HepG2 (cell line): ENCODE results near the gene CBX2. TPM values are rescaled to one million over a fixed set of nuclear protein-coding genes. Genes with fewer than 3 reads are reported as not detected.

Experiments
- AGO2 ChIP-seq: fragments of 200-400 bp; formaldehyde crosslinking; optimal IDR thresholded peaks from 2 replicates; pipeline ENCODE3; 2017; ENCODE audit warnings: mild to moderate bottlenecking, low read depth, low read length, moderate library complexity
- CC2D1A ChIP-seq: sonication (generic); formaldehyde crosslinking; IDR thresholded peaks from 2 replicates; pipeline ENCODE4 v1.8.1; 2023; ENCODE audit warnings: mild to moderate bottlenecking, missing genetic modification reagents
- FLYWCH1 ChIP-seq: sonication (generic); formaldehyde crosslinking; IDR thresholded peaks from 2 replicates; pipeline ENCODE4 v1.8.1; 2023; ENCODE audit warnings: mild to moderate bottlenecking, missing genetic modification reagents
- GABPB1 ChIP-seq: IDR thresholded peaks from 2 replicates; pipeline ENCODE4 v1.6.1; 2016; ENCODE audit warnings: mild to moderate bottlenecking, missing genetic modification reagents, moderate library complexity, missing compliant biosample characterization
- HHEX ChIP-seq: IDR thresholded peaks from 2 replicates; pipeline ENCODE4 v1.6.1; 2016; ENCODE audit warnings: control low read depth
- MEIS2 ChIP-seq: sonication (generic); formaldehyde crosslinking; IDR thresholded peaks from 2 replicates; pipeline ENCODE4 v1.9.0; 2021; ENCODE audit warnings: mild to moderate bottlenecking, missing genetic modification reagents
- NCOA1 ChIP-seq: sonication (generic); formaldehyde crosslinking; IDR thresholded peaks from 2 replicates; pipeline ENCODE4 v1.9.0; 2021; ENCODE audit warnings: missing genetic modification reagents
- NFE2L1 ChIP-seq: sonication (generic); formaldehyde crosslinking; IDR thresholded peaks from 2 replicates; pipeline ENCODE4 v1.4.0; 2020; ENCODE audit warnings: missing genetic modification reagents, mild to moderate bottlenecking, borderline replicate concordance
- NFIC ChIP-seq: IDR thresholded peaks from 2 replicates; pipeline ENCODE4 v1.6.1; 2012; ENCODE audit warnings: mild to moderate bottlenecking, low read length, inconsistent platforms
- PTBP1 ChIP-seq: fragments of 200-400 bp; formaldehyde crosslinking; IDR thresholded peaks from 2 replicates; pipeline ENCODE4 v1.6.1; 2018; ENCODE audit warnings: low read length, low read depth; ENCODE audit not compliant: poor library complexity, severe bottlenecking
- ZNF143 ChIP-seq: sonication (generic); formaldehyde crosslinking; IDR thresholded peaks from 2 replicates; pipeline ENCODE4 v1.4.0; 2020; ENCODE audit warnings: missing genetic modification reagents
- ZNF232 ChIP-seq: sonication (generic); formaldehyde crosslinking; IDR thresholded peaks from 2 replicates; pipeline ENCODE4 v1.4.0; 2020; ENCODE audit warnings: missing genetic modification reagents, borderline replicate concordance
- ZNF235 ChIP-seq: sonication (generic); formaldehyde crosslinking; IDR thresholded peaks from 2 replicates; pipeline ENCODE4 v1.8.1; 2023; ENCODE audit warnings: mild to moderate bottlenecking, missing genetic modification reagents, borderline replicate concordance
- ZNF33B ChIP-seq: sonication (generic); formaldehyde crosslinking; IDR thresholded peaks from 2 replicates; pipeline ENCODE4 v1.5.1; 2020; ENCODE audit warnings: mild to moderate bottlenecking, missing genetic modification reagents
- ZNF644 ChIP-seq: IDR thresholded peaks from 2 replicates; pipeline ENCODE4 v1.6.1; 2016; ENCODE audit warnings: low read depth
- ZNF670 ChIP-seq: sonication (generic); formaldehyde crosslinking; IDR thresholded peaks from 2 replicates; pipeline ENCODE4 v1.8.0; 2022; ENCODE audit warnings: mild to moderate bottlenecking, missing genetic modification reagents, borderline replicate concordance
- polyA plus RNA-seq, 8 experiments: library from polyadenylated mRNA; depleted of rRNA in 3 of 8; stranded (reverse) in 7 of 8; unstranded in 1 of 8; fragments of >200 nt; fragmentation: Illumina TruSeq in 4 of 8; extraction: Trizol in 4 of 8; gene quantifications; 2 replicates each; pipeline versions ENCODE4 v1.2.1 to v1.2.3, GENCODE V29; 2011 to 2016; ENCODE audit warnings: low read depth in 4 of 8, missing spikeins in 1 of 8, mixed read lengths in 1 of 8; ENCODE audit not compliant: insufficient read depth in 1 of 8
- total RNA-seq, 5 experiments: library from RNA; depleted of rRNA; stranded (reverse); fragments of >200 nt; fragmentation: Illumina TruSeq; extraction: Trizol; gene quantifications; 2 replicates each; pipeline ENCODE4 v1.2.3, GENCODE V29; 2016; ENCODE audit warnings: low read depth in 1 of 5
- TF ChIP-seq, protein P1 (sequence below): sonication (generic); formaldehyde crosslinking; IDR thresholded peaks from one replicate; pipeline ENCODE4 v1.5.1; 2020; ENCODE audit warnings: mild to moderate bottlenecking, missing genetic modification reagents; ENCODE audit errors: not compliant biosample characterization
- TF ChIP-seq, protein P2 (sequence below): sonication (generic); formaldehyde crosslinking; IDR thresholded peaks from 2 replicates; pipeline ENCODE4 v1.5.1; 2020; ENCODE audit warnings: mild to moderate bottlenecking, missing genetic modification reagents, moderate library complexity

Gene CBX2
- total and polyA plus RNA-seq, 2 of the 13 experiments (the other 11 are each of a cell fraction or from before 2014, with no cell fraction given), result 14.5 to 31.1 TPM

DNA sequence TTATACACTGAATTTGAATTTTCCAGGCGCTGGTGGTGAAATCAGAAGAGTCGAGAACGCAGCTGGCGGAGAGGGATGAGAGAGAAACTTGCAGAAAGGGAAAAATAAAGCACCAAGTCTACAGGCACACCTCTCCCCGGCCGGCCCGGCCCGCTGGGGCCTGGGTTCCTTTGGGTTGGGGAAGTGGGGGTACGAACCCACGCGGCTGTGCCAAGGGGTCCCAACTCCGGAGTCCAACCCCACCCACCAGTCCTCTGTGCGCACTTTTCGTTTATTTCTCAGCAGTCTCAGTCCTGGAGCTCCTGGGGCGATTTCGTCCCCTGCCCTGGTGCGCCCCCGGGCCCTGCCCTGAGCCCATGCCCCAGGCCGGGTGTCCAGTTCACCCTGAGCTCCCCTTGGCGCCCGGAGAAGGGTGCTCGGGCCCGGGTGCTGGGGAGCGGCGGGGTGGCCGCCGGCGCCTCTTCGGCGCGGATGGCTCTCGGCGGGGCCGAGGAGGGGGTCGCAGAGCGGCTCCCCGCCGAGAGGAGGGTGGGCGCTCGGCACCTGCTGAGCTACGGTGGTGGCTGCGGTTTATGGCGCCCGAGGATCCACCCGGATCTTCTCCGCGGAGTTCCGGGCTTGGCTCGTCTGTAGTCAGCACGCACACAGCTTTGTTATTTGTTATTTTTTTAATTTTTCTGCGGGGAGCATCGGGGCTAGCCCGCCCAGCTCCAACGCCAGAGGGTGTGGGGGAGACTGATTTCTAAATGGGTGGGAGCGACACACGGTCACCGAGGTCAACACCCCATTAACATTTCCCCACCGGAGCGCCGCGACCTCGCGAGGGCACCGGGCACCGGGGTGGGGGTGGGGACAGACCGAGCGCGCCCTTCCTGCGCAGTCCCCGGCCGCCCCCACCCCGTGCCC, 34.7 kb downstream of the CBX2 start (continued):
- TF ChIP-seq, protein P1, sequence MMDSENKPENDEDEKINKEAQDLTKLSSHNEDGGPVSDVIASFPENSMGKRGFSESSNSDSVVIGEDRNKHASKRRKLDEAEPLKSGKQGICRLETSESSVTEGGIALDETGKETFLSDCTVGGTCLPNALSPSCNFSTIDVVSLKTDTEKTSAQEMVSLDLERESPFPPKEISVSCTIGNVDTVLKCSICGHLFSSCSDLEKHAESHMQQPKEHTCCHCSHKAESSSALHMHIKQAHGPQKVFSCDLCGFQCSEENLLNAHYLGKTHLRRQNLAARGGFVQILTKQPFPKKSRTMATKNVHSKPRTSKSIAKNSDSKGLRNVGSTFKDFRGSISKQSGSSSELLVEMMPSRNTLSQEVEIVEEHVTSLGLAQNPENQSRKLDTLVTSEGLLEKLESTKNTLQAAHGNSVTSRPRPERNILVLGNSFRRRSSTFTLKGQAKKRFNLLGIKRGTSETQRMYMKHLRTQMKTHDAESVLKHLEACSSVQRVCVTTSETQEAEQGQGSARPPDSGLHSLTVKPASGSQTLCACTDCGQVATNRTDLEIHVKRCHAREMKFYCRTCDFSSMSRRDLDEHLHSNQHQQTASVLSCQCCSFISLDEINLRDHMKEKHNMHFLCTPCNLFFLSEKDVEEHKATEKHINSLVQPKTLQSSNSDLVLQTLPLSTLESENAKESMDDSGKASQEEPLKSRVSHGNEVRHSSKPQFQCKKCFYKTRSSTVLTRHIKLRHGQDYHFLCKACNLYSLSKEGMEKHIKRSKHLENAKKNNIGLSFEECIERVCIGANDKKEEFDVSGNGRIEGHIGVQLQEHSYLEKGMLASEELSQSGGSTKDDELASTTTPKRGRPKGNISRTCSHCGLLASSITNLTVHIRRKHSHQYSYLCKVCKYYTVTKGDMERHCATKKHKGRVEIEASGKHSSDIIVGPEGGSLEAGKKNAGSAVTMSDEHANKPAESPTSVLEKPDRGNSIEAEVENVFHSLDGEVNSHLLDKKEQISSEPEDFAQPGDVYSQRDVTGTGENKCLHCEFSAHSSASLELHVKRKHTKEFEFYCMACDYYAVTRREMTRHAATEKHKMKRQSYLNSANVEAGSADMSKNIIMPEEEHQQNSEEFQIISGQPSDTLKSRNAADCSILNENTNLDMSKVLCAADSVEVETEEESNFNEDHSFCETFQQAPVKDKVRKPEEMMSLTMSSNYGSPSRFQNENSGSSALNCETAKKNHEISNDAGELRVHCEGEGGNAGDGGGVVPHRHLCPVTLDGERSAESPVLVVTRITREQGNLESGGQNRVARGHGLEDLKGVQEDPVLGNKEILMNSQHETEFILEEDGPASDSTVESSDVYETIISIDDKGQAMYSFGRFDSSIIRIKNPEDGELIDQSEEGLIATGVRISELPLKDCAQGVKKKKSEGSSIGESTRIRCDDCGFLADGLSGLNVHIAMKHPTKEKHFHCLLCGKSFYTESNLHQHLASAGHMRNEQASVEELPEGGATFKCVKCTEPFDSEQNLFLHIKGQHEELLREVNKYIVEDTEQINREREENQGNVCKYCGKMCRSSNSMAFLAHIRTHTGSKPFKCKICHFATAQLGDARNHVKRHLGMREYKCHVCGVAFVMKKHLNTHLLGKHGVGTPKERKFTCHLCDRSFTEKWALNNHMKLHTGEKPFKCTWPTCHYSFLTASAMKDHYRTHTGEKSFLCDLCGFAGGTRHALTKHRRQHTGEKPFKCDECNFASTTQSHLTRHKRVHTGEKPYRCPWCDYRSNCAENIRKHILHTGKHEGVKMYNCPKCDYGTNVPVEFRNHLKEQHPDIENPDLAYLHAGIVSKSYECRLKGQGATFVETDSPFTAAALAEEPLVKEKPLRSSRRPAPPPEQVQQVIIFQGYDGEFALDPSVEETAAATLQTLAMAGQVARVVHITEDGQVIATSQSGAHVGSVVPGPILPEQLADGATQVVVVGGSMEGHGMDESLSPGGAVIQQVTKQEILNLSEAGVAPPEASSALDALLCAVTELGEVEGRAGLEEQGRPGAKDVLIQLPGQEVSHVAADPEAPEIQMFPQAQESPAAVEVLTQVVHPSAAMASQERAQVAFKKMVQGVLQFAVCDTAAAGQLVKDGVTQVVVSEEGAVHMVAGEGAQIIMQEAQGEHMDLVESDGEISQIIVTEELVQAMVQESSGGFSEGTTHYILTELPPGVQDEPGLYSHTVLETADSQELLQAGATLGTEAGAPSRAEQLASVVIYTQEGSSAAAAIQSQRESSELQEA (CRISPR knock-in tag), result peak; percentile 35
- TF ChIP-seq, protein P2, sequence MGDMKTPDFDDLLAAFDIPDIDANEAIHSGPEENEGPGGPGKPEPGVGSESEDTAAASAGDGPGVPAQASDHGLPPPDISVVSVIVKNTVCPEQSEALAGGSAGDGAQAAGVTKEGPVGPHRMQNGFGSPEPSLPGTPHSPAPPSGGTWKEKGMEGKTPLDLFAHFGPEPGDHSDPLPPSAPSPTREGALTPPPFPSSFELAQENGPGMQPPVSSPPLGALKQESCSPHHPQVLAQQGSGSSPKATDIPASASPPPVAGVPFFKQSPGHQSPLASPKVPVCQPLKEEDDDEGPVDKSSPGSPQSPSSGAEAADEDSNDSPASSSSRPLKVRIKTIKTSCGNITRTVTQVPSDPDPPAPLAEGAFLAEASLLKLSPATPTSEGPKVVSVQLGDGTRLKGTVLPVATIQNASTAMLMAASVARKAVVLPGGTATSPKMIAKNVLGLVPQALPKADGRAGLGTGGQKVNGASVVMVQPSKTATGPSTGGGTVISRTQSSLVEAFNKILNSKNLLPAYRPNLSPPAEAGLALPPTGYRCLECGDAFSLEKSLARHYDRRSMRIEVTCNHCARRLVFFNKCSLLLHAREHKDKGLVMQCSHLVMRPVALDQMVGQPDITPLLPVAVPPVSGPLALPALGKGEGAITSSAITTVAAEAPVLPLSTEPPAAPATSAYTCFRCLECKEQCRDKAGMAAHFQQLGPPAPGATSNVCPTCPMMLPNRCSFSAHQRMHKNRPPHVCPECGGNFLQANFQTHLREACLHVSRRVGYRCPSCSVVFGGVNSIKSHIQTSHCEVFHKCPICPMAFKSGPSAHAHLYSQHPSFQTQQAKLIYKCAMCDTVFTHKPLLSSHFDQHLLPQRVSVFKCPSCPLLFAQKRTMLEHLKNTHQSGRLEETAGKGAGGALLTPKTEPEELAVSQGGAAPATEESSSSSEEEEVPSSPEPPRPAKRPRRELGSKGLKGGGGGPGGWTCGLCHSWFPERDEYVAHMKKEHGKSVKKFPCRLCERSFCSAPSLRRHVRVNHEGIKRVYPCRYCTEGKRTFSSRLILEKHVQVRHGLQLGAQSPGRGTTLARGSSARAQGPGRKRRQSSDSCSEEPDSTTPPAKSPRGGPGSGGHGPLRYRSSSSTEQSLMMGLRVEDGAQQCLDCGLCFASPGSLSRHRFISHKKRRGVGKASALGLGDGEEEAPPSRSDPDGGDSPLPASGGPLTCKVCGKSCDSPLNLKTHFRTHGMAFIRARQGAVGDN (CRISPR knock-in tag), result peak; percentile 68
- TF ChIP-seq NFIC (no peak), CC2D1A (no peak), ZNF143 (no peak), GABPB1 (CRISPR knock-in tag) (peak; percentile 37; the same call in 1 of the 2 replicates), ZNF670 (CRISPR knock-in tag) (no peak), PTBP1 (no peak), NCOA1 (CRISPR knock-in tag) (no peak), MEIS2 (CRISPR knock-in tag) (no peak), AGO2 (no peak), ZNF644 (CRISPR knock-in tag) (no peak), HHEX (CRISPR knock-in tag) (no peak), FLYWCH1 (CRISPR knock-in tag) (no peak), ZNF235 (CRISPR knock-in tag) (no peak), ZNF33B (CRISPR knock-in tag) (0 out of 2 replicates have a peak, but pooled peaks have one; percentile 40), NFE2L1 (no peak), ZNF232 (CRISPR knock-in tag) (0 out of 2 replicates have a peak, but pooled peaks have one; percentile 64)
